Measurements from ENCODE around the gene TMEM106C.

DNA sequence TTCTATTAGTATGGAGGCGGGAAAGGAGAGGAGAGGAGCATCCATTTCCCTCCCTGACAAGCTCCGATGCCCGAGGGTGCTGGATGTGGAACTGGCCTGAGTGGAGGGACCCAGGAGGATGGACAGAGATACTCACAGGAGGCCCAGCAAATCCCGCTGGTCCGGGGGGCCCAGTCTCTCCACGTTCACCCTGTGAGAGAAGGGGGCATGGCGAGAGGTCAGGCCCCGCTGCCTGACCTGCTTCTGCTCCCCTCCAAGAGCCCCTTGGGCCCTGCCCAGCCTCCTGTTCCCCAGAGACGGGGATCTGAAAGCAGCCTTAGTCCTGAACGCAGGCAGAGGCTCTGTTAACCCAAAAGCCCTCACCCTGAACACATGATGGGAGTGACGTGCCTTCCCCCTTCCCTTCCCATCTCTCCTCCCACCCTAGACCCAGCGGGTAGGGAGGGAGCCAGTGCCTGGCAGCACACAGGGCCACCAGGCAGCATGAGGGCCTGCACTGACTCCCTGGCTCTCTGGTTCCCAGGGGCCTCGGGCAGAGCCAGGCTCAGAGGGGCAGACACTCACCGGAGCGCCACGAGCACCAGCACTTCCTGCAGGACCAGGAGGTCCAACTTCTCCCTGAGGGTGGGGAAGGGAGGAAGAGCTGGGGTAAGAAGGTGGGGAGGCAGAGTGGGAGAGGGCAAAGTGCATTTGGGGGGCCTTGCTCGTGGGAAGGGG, 17.5 kb downstream of the TMEM106C start:
- TF ChIP-seq, protein P1, sequence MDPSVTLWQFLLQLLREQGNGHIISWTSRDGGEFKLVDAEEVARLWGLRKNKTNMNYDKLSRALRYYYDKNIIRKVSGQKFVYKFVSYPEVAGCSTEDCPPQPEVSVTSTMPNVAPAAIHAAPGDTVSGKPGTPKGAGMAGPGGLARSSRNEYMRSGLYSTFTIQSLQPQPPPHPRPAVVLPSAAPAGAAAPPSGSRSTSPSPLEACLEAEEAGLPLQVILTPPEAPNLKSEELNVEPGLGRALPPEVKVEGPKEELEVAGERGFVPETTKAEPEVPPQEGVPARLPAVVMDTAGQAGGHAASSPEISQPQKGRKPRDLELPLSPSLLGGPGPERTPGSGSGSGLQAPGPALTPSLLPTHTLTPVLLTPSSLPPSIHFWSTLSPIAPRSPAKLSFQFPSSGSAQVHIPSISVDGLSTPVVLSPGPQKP (IDR thresholded peaks at IDR 0.05; ENCODE audit: borderline replicate concordance, low read depth, low read length), result no peak
- TF ChIP-seq POLR2A (IDR thresholded peaks at IDR 0.05; ENCODE audit: low read depth, low read length) (no peak), CTCF (conservative IDR thresholded peaks at IDR 0.05; ENCODE audit: low read depth, low read length) (no peak), SMC3 (IDR thresholded peaks at IDR 0.05; ENCODE audit: low read depth, low read length) (no peak), FOS (IDR thresholded peaks at IDR 0.05; ENCODE audit: low read depth, low read length) (no peak), USF2 (IDR thresholded peaks at IDR 0.05; ENCODE audit: low read depth, low read length) (no peak), MAFK (IDR thresholded peaks at IDR 0.05; ENCODE audit: low read depth, low read length) (no peak), RAD21 (IDR thresholded peaks at IDR 0.05; ENCODE audit: low read length) (no peak)

Measured in IMR-90 (cell line).